HG02571 (cell line): Measurements from ENCODE around the gene IVNS1ABP.
A peak's percentile ranks its signal among the peaks of the same experiment; 100 is the strongest.

Experiments used
- ATAC-seq: cut with Tn5 transposase; IDR thresholded peaks from one replicate; pipeline ENCODE4 v1.9.1; 2021; ENCODE audit warnings: mild to moderate bottlenecking, moderate library complexity; ENCODE audit not compliant: unreplicated experiment

The IVNS1ABP gene

DNA sequence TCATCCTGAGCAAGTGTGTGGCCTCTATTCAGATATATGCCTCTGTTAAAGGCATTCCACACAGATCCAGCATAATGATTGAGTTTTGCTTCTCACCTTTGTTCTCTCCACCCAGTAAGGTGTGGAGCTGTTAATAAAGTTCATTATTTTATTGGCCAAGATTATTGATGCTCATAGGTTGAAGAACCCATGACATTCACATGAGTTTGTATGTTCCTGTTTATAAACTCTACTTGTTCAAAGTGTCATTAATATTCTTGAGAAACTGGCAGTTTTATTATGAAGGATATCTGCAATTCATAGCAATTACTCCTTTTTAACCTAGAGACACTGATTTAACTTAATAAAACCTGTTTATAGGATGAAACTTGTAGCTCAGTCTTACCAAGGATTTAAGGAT, 22.0 kb downstream of the IVNS1ABP start:
- no peak for ATAC-seq

DNA sequence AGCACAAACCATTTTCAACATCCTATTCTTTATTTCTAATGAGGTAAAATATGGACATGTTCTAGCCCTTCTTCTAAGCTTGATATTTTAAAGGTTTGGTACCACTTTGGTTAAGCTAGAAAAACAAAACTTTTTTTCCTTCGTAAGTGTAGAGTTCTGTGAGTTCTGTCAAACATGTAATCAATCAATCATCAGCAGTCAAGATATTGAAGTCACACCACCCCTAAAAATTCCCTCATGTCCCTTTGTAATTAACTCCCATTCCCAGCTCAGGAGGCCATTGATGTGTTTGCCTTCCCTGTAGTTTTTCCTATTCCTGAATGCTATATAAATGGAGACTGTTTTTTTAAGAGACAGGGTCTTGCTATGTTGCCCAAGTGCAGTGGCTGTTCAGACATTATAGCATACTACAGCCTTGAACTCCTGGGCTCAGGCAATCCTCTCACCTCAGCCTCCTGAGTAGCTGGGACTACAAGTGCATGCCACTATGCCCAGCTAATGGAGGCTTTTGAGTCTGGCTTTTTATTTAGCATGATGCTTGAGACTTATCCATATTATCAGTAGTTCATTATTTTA, 23.0 kb downstream of the IVNS1ABP start:
- no peak for ATAC-seq

DNA sequence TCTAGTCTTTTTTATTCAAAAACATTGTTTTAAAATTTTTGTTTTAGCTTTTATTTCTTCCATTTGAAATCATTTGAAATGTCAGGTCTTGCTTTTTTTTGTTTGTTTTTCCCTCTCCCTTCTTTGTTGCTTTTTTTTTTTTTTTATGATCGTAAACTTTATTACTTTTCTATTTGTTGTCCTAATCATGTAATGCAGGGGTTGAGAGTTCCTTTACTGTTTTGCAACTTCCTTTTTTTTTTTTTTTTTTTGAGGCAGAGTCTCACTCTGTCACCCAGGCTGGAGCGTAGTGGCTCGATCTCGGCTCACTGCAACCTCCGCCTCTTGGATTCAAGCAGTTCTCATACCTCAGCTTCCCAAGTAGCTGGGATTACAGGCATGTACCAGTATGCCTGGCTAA, 24.8 kb downstream of the IVNS1ABP start:
- ATAC-seq: no peak

DNA sequence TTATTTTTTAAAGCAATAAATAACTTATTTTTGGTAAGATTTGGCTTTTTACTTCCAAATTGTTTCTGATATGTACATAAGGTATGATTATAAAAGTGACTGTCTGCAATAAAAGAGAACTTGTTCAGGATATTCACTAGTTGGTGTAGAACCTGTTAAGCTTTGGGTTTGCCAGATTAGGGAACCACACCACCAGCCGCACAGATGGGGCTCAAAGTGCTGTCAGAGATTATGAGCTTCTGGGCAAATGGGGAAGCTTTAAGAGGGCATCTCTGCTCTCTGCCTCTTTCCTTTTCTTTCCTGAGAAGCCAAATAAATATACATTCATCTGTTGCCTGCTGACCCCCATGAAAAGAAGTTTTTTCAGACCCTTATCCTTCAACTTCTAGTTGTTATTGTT, 25.4 kb downstream of the IVNS1ABP start:
- no peak for ATAC-seq

DNA sequence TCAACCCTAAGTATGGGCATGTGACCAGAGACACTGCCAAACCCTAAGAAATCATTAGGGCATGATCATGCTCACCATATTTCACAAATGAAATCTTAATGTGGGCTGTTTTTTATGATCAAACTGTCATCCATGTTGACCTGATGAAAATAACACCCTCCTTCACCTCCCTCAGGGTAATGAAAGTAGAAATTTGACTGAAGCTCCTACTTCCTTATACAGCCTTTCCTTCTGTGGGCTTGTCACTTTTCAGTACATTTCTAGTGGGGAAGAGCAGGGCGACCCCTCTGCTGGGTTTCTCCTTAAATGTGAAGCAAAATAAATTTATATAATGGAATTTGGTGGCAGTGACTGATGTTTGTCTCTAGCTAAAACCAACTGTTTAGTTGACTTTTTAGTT, 25.9 kb downstream of the IVNS1ABP start:
- ATAC-seq: no peak

DNA sequence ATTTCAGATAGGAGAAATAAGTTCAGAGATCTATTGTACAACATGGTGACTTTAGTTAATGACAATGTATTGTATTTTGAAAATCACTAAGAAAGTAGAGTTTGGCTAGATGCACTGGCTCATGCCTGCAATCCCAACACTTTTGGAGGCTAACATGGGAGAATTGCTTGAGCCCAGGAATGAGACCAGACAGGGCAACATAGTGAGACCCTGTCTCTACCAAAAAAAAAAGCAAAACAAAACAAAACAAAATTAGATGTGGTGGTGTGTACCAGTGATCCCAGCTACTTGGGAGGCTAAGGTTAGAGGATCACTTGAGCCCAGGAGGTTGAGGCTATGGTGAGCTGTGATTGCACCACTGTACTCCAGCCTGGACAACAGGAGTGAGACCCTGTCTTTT, 27.2 kb downstream of the IVNS1ABP start:
- no peak for ATAC-seq

DNA sequence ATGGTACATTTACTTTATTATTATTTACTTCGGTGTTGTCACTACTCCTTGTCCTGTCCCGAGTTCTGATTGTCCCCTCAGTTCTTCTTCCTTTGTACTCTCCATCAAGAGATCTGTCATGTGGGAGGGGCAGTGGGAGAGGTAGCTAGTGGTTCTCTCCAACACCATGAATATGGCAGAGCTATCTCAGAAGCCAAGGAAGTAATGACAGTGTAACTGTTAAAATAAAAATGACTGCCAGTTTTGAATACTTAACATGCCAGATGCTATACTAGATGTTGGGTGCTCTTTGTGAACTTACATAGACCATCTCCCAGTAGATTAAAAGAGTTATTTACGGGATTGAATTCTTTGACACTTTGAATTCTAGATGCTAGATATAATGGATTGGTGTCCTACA, 28.6 kb downstream of the IVNS1ABP start:
- no peak for ATAC-seq

DNA sequence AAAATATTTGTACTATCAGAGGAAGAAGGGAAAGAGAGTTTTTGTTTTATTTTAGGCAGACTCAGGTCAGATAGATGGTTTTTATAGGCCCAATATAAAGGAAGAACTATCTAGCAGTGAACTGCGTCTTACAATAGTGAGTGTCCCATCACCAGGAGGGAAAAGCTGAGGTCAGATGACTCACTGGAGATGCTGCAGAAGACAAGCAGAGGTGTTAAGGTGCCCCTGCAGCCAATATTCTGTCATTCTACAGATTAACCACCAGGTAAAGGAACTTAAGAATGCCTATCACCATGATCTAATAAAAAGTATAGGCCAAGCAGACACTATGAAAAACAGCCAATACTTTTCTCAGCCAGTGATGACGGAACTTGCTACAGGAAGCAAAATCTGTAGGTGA, 29.6 kb downstream of the IVNS1ABP start:
- ATAC-seq: no peak

DNA sequence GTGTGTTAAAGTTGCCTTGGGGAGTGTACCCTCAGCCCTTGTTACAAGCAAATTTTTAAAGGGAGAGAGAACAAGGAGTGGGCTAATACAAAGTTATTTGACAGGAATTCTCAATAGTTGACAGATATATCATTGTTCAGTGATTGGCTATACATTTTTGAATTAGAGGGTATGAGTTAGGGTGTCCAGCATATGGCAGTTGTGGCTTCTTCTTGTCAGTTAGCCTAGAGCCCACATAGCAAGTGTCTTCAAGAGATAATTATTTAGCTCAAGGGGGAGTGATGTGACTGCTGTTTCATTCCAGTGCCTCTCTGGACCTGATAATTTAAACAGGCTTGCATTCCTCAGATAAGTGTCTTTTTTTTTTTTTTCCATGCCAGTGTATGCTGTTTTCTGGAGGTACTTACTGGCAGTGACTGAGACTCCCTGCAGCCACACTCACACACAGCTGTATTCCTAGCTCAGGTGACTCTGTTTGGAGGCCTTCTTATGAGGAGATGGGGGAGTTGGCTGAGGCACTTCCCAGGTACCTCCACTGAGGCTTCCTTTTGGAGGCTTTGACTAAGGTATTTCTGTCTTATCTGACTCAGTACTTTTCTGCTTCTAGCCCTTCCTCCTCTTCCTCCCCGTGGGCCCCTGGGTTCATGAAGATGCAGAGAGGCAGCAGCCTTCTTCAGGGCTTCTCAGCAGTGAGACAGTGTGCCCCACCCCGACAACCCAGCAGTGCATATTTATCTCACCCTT, 32.3 kb downstream of the IVNS1ABP start:
- no peak for ATAC-seq

DNA sequence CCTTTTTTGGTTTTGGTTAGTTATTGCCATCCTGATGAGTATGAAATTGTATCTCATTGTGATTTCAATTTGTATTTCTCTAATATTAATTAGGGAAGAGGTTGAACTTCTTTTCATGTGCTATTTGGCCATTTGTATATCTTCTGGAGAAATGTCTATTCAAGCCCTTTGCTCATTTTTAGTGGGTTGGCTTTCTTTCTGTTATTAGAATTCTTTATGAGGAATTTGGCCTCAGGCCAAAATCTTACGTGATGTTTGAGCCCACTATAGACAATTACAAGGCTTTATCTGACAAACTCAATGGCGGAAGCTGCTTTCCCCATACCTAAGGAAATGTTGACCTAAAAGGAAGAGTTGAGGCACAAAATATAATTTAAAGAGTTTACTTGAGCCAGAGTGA, 32.9 kb downstream of the IVNS1ABP start:
- ATAC-seq: no peak

DNA sequence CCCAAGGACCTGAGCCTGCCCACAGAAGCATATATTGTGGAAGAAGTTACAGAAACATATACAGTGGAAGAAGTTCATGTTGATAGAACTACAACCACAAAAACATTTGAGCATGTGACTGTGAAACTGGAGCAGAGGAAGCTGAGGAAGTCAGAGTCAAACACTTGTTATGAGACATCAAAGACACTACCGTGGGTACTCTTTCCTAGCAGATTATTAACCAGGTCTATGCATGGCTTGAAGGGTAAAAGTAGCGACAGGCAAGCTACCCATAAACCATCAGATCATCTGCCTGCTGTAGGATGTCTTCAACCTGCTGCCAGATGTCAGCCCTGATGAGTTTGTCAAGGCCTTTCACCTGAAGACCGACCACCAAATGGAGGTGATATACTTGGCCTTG, 35.8 kb downstream of the IVNS1ABP start:
- ATAC-seq: peak; percentile 68

DNA sequence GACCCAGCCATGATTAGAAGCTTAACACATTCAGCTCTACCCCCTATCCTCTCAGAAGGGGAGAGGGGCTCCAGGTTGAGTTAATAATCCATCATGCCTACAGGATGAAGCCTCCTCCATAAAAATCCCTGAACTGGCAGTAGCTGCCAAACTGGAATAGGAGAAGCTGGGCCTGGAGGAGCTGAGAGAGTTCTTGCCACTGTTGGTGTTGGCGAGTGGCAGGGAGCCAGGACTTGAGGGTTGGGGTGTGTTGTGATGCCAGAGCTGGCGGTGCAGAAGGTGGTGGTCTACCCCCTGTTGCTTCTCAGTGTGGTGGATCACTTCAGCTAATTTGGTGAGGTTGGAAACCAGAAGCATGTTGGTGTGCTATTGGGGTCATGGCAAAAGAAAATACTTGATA, 36.5 kb downstream of the IVNS1ABP start:
- no peak for ATAC-seq

DNA sequence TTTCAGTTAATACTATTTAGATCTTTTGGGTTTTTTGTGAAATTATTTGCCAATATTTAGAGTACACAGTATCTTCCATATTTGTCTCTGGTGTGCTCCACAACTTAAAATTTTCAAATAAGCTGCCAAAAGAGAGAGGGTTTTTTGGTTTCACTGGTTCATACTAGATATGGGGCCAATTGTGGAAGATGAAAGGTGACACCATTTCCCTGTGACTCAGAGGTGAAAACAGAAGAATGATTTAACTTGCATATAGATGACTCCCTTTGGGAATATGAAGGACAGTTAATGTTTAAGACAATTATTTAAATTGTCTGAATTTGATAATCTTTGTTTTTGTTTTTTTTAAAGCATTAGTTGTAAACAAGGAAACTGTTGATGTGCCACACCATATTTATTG, 37.5 kb downstream of the IVNS1ABP start:
- ATAC-seq: no peak

DNA sequence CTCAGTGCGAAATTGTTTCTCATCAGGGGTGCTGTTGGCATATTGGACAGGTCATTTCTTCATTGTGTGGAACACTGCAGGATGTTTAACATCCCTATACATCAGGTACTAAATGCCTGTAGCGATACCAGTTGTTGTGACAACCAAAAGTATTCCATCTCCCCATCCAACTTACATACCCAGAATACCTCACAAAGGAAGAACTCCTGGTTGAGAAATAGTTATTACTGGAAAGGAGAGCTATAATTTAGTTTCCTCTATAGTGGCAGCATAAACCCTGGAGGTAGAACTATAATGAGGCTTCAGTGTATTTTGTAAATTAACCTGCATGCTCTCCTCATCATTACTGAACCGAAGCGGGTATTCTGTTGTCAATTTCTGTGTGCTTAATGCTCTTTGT, 45.1 kb downstream of the IVNS1ABP start:
- ATAC-seq: no peak

DNA sequence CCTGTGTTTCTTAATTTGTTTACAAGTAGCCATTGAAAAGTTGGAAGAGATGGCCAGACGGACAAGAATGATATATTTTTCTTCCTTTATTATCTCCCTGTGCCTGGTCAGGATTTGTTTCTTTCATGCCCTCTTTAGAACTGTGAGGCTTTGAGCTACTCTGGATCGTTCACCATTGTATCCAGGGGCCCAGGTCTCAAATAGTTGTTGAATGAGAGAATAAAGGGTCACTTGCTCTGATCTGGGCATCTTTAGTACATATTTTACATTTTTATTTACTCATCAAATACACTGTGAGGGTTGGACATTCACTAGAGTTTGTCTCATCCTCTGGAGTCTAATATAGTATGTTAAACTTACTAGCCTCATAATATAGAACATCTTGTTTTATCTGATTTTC, 48.7 kb downstream of the IVNS1ABP start:
- no peak for ATAC-seq

DNA sequence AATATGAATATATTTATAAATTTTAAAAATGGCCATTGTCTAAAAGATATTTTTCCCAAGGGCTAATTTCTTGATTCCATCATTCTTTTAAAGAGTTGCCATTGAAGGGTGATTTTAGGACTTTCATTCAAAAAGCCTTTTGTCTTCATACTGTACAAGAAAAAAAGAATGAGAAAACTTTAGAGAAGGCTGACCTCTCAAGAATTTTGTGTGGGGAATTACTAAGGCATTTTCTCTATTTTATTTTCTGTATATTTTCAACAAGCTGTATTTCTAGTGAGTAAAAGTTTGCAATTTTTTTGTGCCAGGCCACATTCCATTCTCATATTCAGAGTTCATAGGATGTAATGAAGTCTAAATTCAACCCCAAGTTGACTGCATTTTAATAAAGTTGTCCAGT, 49.3 kb downstream of the IVNS1ABP start:
- ATAC-seq: no peak

DNA sequence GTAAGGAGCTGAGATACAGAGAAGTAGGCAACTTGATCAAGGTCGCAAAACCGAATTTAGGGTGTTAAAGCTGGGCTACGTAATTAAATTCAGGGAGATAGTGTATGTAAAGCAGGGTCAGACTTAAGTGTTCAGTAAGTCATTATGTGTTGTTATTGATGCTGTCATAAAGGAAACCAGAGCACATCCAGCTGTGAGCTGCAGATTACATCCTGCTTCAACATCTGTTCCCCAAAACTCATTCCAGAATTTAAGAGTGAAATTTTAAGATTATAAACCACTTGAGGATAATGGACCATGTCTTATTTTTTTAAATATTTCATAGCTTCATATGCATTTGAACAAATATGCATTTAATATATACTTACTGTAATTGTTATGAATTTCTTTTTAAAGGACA, 49.7 kb downstream of the IVNS1ABP start:
- ATAC-seq: no peak

DNA sequence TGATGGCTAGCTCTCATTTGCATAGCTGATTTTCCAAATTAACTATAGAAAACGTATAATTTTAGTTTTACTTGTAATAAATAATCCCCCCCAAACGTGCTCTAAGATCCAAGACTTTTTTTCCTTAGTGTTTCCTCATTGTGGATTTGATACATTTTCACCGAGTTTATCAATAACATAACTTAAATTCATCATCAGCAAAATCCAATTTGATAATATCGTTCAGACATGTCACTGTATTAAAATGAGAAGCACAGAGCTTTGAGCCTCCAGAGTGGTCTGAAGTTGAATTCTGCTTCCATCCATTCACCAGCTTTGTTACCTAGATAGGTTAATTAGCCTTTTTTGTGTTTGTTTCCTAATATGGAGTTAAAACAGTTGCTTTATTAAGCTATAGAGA, 51.7 kb downstream of the IVNS1ABP start:
- no peak for ATAC-seq

DNA sequence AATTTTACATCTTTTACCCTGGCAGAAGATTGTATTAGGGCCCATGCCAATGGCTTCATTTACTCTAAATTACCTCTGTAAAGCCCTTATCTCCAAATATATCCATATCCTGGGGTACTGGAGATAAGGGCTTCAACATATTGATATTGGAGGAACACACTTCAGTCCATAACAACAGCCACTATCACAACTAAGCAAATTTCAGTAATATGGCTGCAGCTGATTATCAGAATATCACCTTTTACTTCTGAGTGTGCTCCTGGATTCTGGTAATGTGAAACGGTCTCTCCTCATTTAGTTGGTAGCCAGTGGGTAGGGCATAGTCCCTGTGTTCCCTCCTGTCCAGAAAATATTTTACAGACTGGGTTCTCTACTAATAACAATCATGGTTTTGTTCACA, 53.3 kb downstream of the IVNS1ABP start:
- ATAC-seq: no peak

DNA sequence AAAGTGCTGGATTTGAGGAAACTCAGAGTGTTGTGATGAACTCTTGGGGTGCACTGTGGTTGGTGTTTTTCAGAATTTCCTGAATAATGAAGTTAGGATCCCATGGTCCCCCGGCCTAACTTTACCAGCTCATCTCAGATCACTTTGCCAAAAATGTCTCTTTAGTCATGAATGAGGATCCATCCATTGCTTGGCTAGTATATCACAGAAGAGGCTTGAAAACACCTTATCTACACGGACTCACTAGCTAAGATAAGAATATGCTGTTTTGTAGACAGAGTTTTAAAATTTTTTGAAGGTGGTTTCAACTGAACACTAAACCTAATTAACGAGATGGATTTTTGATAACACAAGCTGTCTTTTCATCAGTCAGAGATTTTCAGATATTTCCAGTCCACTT, 53.8 kb downstream of the IVNS1ABP start:
- ATAC-seq: no peak

DNA sequence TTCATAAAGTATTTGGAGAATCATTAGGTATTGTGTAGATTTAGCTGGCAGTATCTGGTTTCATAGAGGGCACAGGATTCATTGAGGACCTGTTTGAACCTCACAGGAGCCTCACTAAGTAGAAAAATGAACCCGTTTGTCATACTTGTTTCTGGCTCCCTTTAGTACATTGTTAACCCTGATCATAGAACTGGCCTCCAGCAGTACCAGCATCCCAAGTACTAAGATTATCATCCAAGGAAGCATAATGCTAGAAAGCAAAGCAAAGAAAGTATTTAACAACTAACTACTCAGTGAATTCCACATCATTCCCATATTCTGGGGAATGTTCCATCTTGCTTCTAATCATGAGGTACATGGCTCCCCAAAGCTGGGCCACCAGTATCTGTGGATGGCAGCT, 54.9 kb downstream of the IVNS1ABP start:
- no peak for ATAC-seq

DNA sequence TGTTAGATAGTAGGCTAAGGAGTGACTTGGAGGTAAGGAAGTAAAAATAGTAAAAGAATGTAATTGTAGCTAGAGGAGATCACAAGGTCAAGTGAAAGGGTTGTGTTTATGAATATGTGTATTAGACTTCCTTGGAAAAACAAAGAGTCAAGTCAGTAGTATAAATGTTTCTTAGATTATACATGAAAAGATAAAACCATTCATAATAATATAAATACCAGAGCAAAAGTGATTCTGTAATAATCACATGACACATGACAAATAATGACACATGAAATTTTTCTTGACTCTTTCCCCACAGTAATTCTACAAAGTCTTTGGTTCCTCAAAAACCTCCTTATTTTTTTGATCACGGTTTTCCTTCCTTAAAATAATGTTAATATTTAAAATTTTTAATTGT, 56.4 kb downstream of the IVNS1ABP start:
- ATAC-seq: no peak

DNA sequence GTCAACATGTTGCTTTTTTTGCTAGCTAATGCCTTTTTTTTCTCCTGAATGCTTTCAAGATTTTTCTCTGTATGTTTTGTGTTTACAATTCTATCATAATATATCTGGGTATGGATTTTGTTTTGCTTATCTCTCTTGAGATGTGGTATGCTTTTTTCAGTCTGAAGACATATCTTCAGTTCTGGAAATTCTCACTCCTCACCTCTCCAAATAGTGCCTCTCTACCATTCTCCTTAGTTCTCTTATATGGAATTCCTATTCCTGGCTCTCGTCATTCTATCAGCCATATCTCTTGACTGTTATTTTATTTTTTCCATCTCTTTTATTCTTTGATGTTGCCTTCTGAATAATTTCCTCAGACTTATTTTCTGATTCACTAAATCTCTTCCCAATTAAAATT, 58.4 kb downstream of the IVNS1ABP start:
- no peak for ATAC-seq
